ENCODE measurements around the gene GTPBP3.

The GTPBP3 gene

DNA sequence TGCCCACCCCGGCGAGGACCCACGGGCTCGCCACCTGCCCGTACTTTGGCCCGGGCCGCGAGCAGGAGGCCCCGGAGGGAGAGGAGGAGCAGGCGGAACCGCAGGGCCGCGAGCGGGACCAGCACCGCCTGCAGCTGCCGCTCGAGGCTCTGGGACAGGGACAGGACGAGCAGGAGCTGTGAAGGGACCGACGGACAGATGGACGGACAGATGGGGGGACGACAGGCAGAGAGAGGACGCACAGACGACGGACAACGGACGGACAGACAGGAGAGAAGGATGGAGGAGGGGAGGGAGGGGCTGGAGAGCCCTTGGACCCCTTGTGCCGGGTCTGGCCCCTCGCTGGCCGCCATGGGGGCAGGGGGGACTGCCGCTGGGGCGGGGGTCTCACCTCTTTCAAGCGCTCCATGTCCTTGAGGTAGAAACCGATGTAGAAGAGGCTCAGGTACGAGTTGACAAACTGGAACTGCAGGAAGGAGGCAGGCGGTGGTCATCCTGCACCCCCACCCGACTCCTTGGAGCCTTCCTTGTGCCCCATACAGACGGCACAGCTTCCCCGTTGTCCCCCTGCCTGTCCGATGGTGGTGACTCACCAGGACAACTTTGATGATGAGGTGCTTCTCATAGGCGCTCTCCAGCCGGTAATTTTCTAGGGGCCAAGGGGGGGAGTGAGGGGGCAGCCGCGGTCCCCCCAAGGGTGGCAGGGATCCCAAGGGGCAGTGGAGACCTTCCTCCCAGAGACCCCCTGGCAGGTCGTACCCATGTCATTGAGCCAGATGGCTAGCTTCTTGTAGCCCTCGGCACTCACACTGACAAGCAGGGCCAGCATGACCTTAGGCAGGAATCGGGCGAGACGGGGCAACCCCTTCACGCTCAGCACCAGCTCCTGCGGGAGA lies 7.7 kb upstream of the GTPBP3 start:
- Histone ChIP-seq H3K4me3 (peak overlapping the region; percentile 32), H3K27ac (no peak overlapping the region)
- TF ChIP-seq, protein P1, sequence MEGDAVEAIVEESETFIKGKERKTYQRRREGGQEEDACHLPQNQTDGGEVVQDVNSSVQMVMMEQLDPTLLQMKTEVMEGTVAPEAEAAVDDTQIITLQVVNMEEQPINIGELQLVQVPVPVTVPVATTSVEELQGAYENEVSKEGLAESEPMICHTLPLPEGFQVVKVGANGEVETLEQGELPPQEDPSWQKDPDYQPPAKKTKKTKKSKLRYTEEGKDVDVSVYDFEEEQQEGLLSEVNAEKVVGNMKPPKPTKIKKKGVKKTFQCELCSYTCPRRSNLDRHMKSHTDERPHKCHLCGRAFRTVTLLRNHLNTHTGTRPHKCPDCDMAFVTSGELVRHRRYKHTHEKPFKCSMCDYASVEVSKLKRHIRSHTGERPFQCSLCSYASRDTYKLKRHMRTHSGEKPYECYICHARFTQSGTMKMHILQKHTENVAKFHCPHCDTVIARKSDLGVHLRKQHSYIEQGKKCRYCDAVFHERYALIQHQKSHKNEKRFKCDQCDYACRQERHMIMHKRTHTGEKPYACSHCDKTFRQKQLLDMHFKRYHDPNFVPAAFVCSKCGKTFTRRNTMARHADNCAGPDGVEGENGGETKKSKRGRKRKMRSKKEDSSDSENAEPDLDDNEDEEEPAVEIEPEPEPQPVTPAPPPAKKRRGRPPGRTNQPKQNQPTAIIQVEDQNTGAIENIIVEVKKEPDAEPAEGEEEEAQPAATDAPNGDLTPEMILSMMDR (IDR thresholded peaks at IDR 0.05), result no peak
- DNase-seq (ENCODE audit: low spot score), result no peak

DNA sequence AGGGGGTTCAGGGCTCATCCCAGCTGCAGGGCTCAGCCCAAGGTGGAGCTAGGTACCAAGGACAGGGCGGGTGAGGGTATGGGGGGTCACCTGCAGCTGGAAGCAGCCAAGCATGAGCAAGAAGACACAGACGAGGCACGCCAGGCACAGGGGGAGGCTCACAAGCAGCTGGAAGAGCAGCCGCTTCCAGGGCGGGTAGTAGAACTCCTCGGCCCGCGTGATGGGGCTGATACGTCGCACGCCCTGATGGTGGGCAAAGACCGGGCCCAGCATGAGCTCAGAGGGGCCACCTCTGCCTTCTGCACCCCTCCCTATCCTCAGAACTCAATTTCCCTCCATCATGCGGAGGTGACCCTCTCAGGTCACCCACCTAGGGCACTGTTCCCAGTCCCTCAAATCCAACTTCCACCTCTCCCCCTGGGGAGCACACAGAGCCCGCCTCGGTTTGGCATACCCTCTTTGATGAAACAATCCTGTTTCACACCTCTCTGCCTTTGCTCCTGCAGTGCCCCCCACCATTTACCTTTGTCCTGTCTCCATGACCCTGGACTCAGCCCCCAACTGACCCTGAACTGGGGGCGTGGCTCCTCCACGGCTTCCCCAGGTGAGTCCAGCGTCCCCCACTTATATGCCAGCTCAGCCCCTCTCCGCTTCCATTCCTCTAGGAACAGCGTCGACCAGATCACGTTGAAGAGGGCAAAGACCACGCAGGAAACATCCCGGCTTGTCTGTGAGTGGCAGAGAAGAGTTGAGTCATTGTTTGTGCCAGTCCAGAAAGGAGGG lies 6.9 kb upstream of the GTPBP3 start:
- Histone ChIP-seq H3K27ac (no peak overlapping the region), H3K4me3 (no peak overlapping the region)
- TF ChIP-seq, protein P1 (IDR thresholded peaks at IDR 0.05), result no peak
- DNase-seq (ENCODE audit: low spot score), result no peak

DNA sequence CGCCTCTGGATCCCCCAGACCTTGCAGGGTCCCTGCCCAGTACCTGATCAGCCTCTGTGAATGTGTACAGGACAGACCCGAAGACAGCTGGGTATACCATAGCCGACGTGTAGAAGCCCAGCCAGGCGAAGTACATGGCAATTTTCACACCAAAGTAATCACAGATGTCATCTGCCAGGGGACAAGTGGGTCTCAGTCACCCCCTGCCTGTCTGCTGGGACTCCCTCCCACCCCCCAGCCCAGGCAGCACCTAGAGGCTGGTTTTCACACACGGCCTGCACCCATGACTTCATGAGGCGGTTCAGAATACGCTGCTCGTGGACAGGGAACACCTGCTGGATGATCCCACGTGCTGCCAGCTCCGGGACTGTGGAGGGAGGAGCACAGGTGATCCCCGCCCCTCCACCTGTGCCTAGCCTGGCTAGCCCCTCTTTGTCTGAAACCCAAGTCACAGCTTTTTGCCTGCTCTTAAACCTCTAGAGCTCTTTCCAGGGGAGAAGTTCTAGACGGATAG lies 6.3 kb upstream of the GTPBP3 start:
- DNase-seq (ENCODE audit: low spot score), result no peak
- TF ChIP-seq, protein P1 (IDR thresholded peaks at IDR 0.05), result no peak
- Histone ChIP-seq H3K4me3 (no peak overlapping the region), H3K27ac (no peak overlapping the region)

- DNase-seq (ENCODE audit: low spot score), result no peak
- Histone ChIP-seq H3K27ac (no peak overlapping the region), H3K4me3 (no peak overlapping the region)
- TF ChIP-seq, protein P1 (IDR thresholded peaks at IDR 0.05), result no peak
Observed at GRCh38 chr19:17332360-17332676, 5.0 kb upstream of the GTPBP3 start.

DNA sequence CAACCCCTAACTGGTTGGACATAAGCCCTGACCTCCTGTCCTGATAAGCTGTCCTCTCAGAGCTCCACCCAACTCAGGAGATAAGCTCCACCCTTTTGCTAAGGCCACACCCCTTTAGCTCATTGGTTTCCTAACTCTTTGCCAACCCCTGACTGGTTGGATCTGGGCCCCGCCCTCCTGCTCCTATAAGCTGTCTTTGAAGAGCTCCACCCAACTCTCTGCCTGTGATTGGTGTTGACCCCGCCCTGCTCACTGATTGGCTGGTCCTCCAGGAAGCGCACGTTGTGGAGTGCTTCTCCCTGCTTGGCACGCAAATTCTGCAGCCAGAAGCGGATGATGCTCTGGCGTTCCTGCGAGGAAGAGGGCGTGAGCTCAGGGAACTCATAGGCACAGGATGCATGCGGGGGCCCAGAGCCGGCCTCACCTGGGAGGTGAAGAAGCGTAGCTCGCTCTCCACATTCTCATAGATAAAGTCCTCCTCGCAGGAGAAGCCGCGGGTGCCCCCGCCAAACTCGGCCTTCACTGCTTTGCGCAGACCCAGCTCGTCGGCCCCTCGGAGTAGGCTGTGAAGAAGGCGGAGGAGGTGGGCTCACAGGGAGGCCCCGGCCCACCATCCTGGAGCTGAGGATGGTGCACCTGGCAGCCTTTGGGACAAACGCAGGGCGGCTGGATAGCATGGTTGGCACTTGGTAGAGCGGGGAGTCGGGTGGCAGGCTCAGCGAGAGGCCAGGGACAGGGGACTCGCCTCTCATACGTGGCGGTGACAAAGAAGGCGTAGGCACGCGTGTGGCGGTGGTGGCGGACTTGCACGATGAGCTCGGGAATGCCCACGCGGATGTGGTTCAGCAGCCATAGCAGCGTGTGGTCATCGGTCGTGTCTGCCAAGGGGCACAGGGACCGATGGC lies 4.4 kb upstream of the GTPBP3 start:
- TF ChIP-seq, protein P1 (IDR thresholded peaks at IDR 0.05), result no peak
- no peak overlapping the region for H3K4me3 ChIP-seq
- peak overlapping the region in 1 of 2 donors; percentile 77 for H3K27ac ChIP-seq
- no peak for DNase-seq (ENCODE audit: low spot score)

GRCh38 chr19:17333611-17334413 lies 3.5 kb upstream of the GTPBP3 start:
- TF ChIP-seq, protein P1 (IDR thresholded peaks at IDR 0.05), result no peak
- DNase-seq (ENCODE audit: low spot score), result no peak
- Histone ChIP-seq H3K27ac (peak overlapping the region; percentile 21 to 77), H3K4me3 (peak overlapping the region; percentile 85)

All from coronary artery (tissue), 2 donors.